Activated T-helper 17 cell treated with anti-CD3 and anti-CD28 coated beads, Interleukin-2, amount 50 U/mL, for 72 hours (primary cell): ENCODE results near the gene IGFBP5. TPM values are rescaled to one million over a fixed set of nuclear protein-coding genes. Genes with fewer than 3 reads are reported as not detected.

Source experiments
- ATAC-seq: fragments of 150-1000 bp; cut with Tn5 transposase; replicated peaks from 2 replicates; pipeline ENCODE4 v1.10.0; 2021; ENCODE audit warnings: mild to moderate bottlenecking, moderate library complexity
- H3K27ac Mint-ChIP-seq: one replicate; pipeline ENCODE4 v1.8.0; 2022; ENCODE audit warnings: mixed read lengths
- H3K27me3 Mint-ChIP-seq: one replicate; pipeline ENCODE4 v1.8.0; 2022; ENCODE audit warnings: mixed read lengths
- H3K36me3 Mint-ChIP-seq: one replicate; pipeline ENCODE4 v1.8.0; 2022; ENCODE audit warnings: low read depth, mild to moderate bottlenecking, mixed read lengths
- H3K4me1 Mint-ChIP-seq: one replicate; pipeline ENCODE4 v1.8.0; 2022; ENCODE audit warnings: mixed read lengths
- H3K4me3 Mint-ChIP-seq: one replicate; pipeline ENCODE4 v1.8.0; 2022; ENCODE audit warnings: mild to moderate bottlenecking, mixed read lengths
- H3K9me3 Mint-ChIP-seq: one replicate; pipeline ENCODE4 v1.8.0; 2022; ENCODE audit warnings: mixed read lengths
- total RNA-seq, 2 donors: library from RNA; stranded (reverse); gene quantifications; one replicate each; pipeline ENCODE4 v1.2.3, GENCODE V29; 2022

The IGFBP5 gene
- total RNA-seq, 2 donors from 2014 or later = not detected

DNA sequence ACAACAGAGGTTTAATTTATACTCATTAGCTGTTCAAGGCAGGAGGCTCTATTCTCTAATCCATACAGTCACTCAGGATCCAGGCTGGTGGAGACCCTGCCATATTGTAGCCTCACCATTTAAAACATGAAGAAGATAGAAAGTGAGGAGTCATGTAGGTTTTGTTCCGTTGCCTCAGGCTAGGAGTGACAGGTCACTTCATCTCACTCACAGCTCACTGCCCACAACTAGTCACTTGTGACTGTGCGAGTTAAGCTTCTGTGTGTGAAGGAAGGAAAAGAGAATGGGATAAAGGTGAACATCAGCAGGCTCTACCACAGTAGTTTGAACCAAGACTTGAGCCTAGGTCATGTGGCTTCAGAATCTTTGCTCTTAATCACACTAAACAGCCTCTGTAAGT, 71.1 kb downstream of the IGFBP5 start:
- ATAC-seq = peak; percentile 19
- H3K4me3 Mint-ChIP-seq = no peak overlapping the region

GRCh38 chr2:216622526-216622925, 72.8 kb downstream of the IGFBP5 start:
- Mint-ChIP-seq H3K27ac (no peak overlapping the region), H3K27me3 (peaks cover 10% of the 10 kb centered on the region), H3K4me1 (no peaks in the 10 kb centered on the region), H3K4me3 (no peak overlapping the region), H3K9me3 (no peaks in the 10 kb centered on the region), H3K36me3 (no peaks in the 10 kb centered on the region)
- ATAC-seq = no peak

More for the DNA sequence above, 71.1 kb downstream of the IGFBP5 start:
- Mint-ChIP-seq H3K4me1 (no peaks in the 10 kb centered on the region), H3K27ac (no peak overlapping the region), H3K9me3 (no peaks in the 10 kb centered on the region), H3K36me3 (no peaks in the 10 kb centered on the region), H3K27me3 (peaks cover 7% of the 10 kb centered on the region)

Other genes with a start within 250 kb of the IGFBP5 start
- gene RPL37A, start 196.7 kb downstream of the IGFBP5 start, total RNA-seq = 1,000 to 10,000 TPM; 2,880 to 3,993 TPM
- gene IGFBP2, start 62.1 kb downstream of the IGFBP5 start, total RNA-seq = under 1 TPM in 1 of 2 donors, not detected in 1; 0.32 TPM
- not detected for gene TNP1, start 164.5 kb upstream of the IGFBP5 start, total RNA-seq